Fibroblast of gingiva (primary cell): ENCODE measurements around the gene SHKBP1.

Source experiments
- DNase-seq: peaks from one replicate; pipeline ENCODE4 v3.0.0-alpha.2; 2011; ENCODE audit warnings: low read depth

Gene SHKBP1

GRCh38 chr19:40603071-40603388, 26.4 kb downstream of the SHKBP1 start:
- DNase-seq = no peak

GRCh38 chr19:40603389-40604170, 26.9 kb downstream of the SHKBP1 start:
- DNase-seq = peak; percentile 95

- no peak for DNase-seq
Measured at GRCh38 chr19:40604171-40604646, 27.5 kb downstream of the SHKBP1 start.

GRCh38 chr19:40604647-40605215, 28.1 kb downstream of the SHKBP1 start:
- no peak for DNase-seq

- DNase-seq = peak; percentile 74
Measured at GRCh38 chr19:40605216-40605971, 28.7 kb downstream of the SHKBP1 start.

- no peak for DNase-seq
Measured at GRCh38 chr19:40607311-40608239, 30.9 kb downstream of the SHKBP1 start.

- no peak for DNase-seq
Measured at GRCh38 chr19:40608240-40608621, 31.6 kb downstream of the SHKBP1 start.

- DNase-seq = no peak
Measured at GRCh38 chr19:40608957-40609356, 32.3 kb downstream of the SHKBP1 start.

GRCh38 chr19:40609561-40610395, 33.1 kb downstream of the SHKBP1 start:
- peak; percentile 90 for DNase-seq

- DNase-seq = peak; percentile 46
Measured at GRCh38 chr19:40610396-40611064, 33.9 kb downstream of the SHKBP1 start.

- DNase-seq = no peak
Measured at GRCh38 chr19:40611096-40611495, 34.4 kb downstream of the SHKBP1 start.

- no peak for DNase-seq
Measured at GRCh38 chr19:40611900-40612698, 35.4 kb downstream of the SHKBP1 start.

- DNase-seq = no peak
Measured at GRCh38 chr19:40612831-40613689, 36.4 kb downstream of the SHKBP1 start.

- DNase-seq = peak; percentile 93
Measured at GRCh38 chr19:40613690-40614621, 37.3 kb downstream of the SHKBP1 start.

GRCh38 chr19:40614622-40615411, 38.1 kb downstream of the SHKBP1 start:
- DNase-seq = peak; percentile 96

GRCh38 chr19:40616178-40616577, 39.5 kb downstream of the SHKBP1 start:
- DNase-seq = no peak

GRCh38 chr19:40616941-40617340, 40.3 kb downstream of the SHKBP1 start:
- DNase-seq = no peak
